Astrocyte of the cerebellum (primary cell): ENCODE data around the gene LHX1.

Experiments used
- DNase-seq: peaks from one replicate; pipeline ENCODE4 v3.0.0-alpha.2; 2011; ENCODE audit warnings: low read depth
- H3K4me3 ChIP-seq: 2 replicates; pipeline ENCODE4 v1.5.1; 2011; ENCODE audit warnings: mild to moderate bottlenecking, low read depth, low read length, moderate library complexity
- CTCF ChIP-seq: IDR thresholded peaks from 2 replicates; pipeline ENCODE4 v1.5.1; 2012; ENCODE audit warnings: low read length, low read depth, moderate library complexity, mild to moderate bottlenecking; ENCODE audit errors: missing control alignments
- in situ Hi-C: cut with HindIII; loops from 2 replicates; pipeline ENCODE4 v1.10.0; 2017; ENCODE audit warnings: low sequenced_read_pairs

The LHX1 gene

GRCh38 chr17:36938566-36939051 lies 1.3 kb downstream of the LHX1 start:
- no peak overlapping the region for H3K4me3 ChIP-seq
- in situ Hi-C loops: loop anchor here (5.0 kb wide), 1 partner anchor 51 kb away; no protein-coding TSS in a partner anchor
- no peak for DNase-seq
- no peak for TF ChIP-seq CTCF

DNA sequence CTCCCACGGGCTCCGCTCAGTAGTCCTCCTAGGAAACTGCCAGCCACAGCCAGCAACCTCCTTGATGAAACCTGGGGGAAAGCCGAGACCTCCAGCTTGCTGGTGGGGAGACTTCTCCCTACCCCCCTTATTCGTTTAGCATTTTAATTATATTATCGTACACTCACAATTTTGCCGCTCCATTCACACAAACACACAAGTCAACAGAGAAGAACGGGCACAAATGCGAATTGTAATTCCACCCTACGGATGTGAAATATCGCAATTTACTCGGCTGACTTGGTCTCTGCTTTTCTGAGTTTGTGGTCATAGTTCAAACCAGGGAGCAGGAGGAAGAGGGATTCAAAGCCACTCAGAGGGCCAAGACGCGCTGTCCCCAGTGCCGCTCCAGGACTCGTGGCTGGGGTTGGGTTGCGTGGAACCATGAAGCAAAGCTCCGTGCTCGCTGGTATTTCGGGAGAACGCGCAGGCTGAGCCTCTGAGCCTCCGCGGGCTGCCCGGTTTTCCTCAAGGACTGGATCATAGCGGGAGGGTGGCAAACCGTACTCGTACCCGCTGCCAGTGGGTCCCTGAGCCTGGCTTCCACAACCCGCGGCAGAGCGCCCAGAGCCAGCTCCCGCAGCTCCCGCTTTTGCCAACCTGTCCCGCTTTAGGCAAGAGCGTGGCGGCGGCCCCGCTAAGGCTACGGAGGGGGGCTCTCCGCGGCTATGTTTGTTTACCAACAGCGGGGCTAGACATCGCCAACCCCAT lies 2.0 kb downstream of the LHX1 start:
- no peak overlapping the region for H3K4me3 ChIP-seq
- TF ChIP-seq CTCF: no peak
- in situ Hi-C loops: loop anchor here (5.0 kb wide), 1 partner anchor 52 kb away; no protein-coding TSS in a partner anchor
- DNase-seq: no peak

DNA sequence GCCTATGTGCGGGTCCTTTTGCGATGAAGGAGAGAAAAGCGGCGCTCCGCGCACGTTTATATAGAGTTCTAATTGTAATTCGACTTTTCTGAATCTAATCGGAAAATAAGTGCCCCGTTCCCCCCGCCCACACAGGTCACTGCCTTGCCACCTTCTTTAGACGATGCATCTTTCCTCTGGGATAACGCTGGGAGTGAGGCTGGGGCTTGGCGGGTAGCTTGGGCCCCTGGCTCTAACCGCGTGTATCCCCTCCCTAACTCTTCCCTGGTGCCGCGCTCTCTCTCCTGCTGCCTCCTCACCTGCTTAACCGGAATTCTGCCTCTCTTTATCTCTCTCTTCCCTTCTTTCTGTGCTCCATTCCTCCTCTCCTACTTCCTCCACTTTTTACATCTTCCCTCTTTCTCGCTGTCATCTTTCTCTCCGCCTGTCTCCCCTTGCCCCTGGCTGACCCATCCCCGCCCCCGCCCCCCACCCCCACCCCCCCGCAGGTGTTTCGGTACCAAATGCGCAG lies 2.6 kb downstream of the LHX1 start:
- TF ChIP-seq CTCF: no peak
- in situ Hi-C loops: loop anchor here (5.0 kb wide), 1 partner anchor 53 kb away; no protein-coding TSS in a partner anchor
- H3K4me3 ChIP-seq: no peak overlapping the region
- DNase-seq: no peak

DNA sequence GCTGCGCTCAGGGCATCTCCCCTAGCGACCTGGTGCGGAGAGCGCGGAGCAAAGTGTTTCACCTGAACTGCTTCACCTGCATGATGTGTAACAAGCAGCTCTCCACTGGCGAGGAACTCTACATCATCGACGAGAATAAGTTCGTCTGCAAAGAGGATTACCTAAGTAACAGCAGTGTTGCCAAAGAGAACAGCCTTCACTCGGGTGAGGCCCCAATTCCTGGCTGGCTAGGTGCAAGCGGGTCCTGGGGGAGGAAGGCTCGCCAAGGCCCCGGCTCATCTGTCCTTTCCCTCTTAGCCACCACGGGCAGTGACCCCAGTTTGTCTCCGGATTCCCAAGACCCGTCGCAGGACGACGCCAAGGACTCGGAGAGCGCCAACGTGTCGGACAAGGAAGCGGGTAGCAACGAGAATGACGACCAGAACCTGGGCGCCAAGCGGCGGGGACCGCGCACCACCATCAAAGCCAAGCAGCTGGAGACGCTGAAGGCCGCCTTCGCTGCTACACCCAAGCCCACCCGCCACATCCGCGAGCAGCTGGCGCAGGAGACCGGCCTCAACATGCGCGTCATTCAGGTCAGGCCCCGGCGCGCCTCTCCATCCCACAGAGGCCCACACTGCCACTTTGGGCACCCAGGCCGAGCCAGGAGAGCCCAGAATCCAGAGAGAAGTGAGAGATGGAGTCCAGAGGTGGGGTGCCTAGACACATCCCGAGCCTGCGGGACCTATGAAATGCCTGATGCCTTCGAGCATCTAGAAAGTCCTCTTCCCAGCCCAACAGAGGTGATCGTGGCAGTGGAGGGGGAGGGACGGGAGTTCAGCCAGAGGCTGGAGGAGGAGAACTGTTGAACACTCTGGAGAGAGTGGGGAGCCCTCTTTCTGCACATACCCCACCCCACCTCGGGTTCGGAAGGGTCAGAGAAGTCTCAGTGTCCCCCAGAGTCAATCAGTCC lies 3.3 kb downstream of the LHX1 start:
- no peak overlapping the region for H3K4me3 ChIP-seq
- DNase-seq: no peak
- in situ Hi-C loops: no loop called here
- TF ChIP-seq CTCF: no peak

- no peak overlapping the region for H3K4me3 ChIP-seq
- no peak for DNase-seq
- in situ Hi-C loops: no loop called here
- TF ChIP-seq CTCF: no peak
Observed at GRCh38 chr17:36941265-36942010, 4.2 kb downstream of the LHX1 start.

- no peak for DNase-seq
- TF ChIP-seq CTCF: no peak
- in situ Hi-C loops: no loop called here
- H3K4me3 ChIP-seq: no peak overlapping the region
Observed at GRCh38 chr17:36942019-36942599, 4.8 kb downstream of the LHX1 start.
